Uterine smooth muscle cell (primary cell): ENCODE results near the gene NUMB. TPM values are rescaled to one million over a fixed set of nuclear protein-coding genes. Genes with fewer than 3 reads are reported as not detected.

ENCODE experiments used
- total RNA-seq: library from RNA; depleted of rRNA; stranded (reverse); fragments of >200 nt; gene quantifications from 2 replicates; pipeline ENCODE4 v1.2.3, GENCODE V29; 2014

NUMB gene
- 42.3 and 42.9 TPM in 2 replicates for total RNA-seq

GRCh38 chr14:73458183-73458976, at the start of gene NUMB:
TSS of gene NUMB (minus strand) at chr14:73458546. CDS start at chr14:73355751, 102,795 bp downstream.

GRCh38 chr14:73237219-73237785, 221.0 kb downstream of the NUMB start, which contains the start of gene PAPLN:
TSS of gene PAPLN (plus strand) at chr14:73237506. CDS start at chr14:73239779, 2,273 bp downstream.

Other genes starting within 250 kb of the NUMB start
- gene PAPLN, start 221.0 kb downstream of the NUMB start, total RNA-seq, result 3.8 and 5.1 TPM in 2 replicates
- gene RIOX1, start 32.4 kb upstream of the NUMB start, total RNA-seq, result 19.9 and 22.5 TPM in 2 replicates
- 10.7 and 17.0 TPM in 2 replicates for gene ACOT1, start 78.6 kb upstream of the NUMB start, total RNA-seq
- gene HEATR4, start 100.4 kb upstream of the NUMB start, total RNA-seq, result under 0.01 TPM in 1 of 2 replicates, not detected in the other
- gene ACOT2, start 110.7 kb upstream of the NUMB start, total RNA-seq, result 25.5 and 30.1 TPM in 2 replicates
- 0.22 and 1.00 TPM in 2 replicates for gene ACOT4, start 133.3 kb upstream of the NUMB start, total RNA-seq
- 0.12 TPM in 1 of 2 replicates, not detected in the other for gene ACOT6, start 154.0 kb upstream of the NUMB start, total RNA-seq
- gene DNAL1, start 186.4 kb upstream of the NUMB start, total RNA-seq, result 8.0 and 9.7 TPM in 2 replicates